ENCODE results near the gene GLYR1. TPM values are rescaled to one million over a fixed set of nuclear protein-coding genes. Genes with fewer than 3 reads are reported as not detected.
A peak's percentile ranks its signal among the peaks of the same experiment; 100 is the strongest.

Gene GLYR1
- total and polyA plus RNA-seq, 9 of the 15 experiments (the other 6 are each of a cell fraction or from before 2014, with no cell fraction given): 6.7 to 99.2 (median 60.2) TPM

GRCh38 chr16:4847774-4848587 is 893 bp upstream of the GLYR1 start (continued):
- TF ChIP-seq REST (IDR thresholded peaks at IDR 0.05; ENCODE audit: borderline replicate concordance): 0 out of 2 replicates have a peak, but pooled peaks have one; percentile 4
- no peak for TF ChIP-seq REST (CRISPR knock-in tag; IDR thresholded peaks at IDR 0.05; ENCODE audit: low read depth)
- TF ChIP-seq NFIX (CRISPR knock-in tag; IDR thresholded peaks at IDR 0.05; ENCODE audit: low read depth): no peak
- TF ChIP-seq GATAD2B (IDR thresholded peaks at IDR 0.05; ENCODE audit: borderline replicate concordance): 0 out of 2 replicates have a peak, but pooled peaks have one; percentile 11
- peak; percentile 67; the same call in 1 of the 2 replicates for TF ChIP-seq ZNF511 (CRISPR knock-in tag; IDR thresholded peaks at IDR 0.05)
- TF ChIP-seq IFI16 (CRISPR knock-in tag; IDR thresholded peaks at IDR 0.05): 0 out of 2 replicates have a peak, but pooled peaks have one; percentile 36
- TF ChIP-seq HNRNPL (IDR thresholded peaks at IDR 0.05; ENCODE audit: low read depth, low read length): 0 out of 2 replicates have a peak, but pooled peaks have one; percentile 33
- no peak for TF ChIP-seq OTX1 (CRISPR knock-in tag; IDR thresholded peaks at IDR 0.05)
- TF ChIP-seq MLX (CRISPR knock-in tag; conservative IDR thresholded peaks at IDR 0.05): no peak
- TF ChIP-seq KDM4B (IDR thresholded peaks at IDR 0.05; ENCODE audit: borderline replicate concordance in 2 of 2, low read depth in 1 of 2): no peak
- TF ChIP-seq YY1 (IDR thresholded peaks at IDR 0.05; ENCODE audit: borderline replicate concordance in 1 of 3, control insufficient read depth in 1 of 3, extremely low read depth in 1 of 3, insufficient read depth in 3 of 3, insufficient read length in 1 of 3, insufficient replicate concordance in 2 of 3, low read depth in 1 of 3, low read length in 2 of 3): no peak
- TF ChIP-seq NONO (IDR thresholded peaks at IDR 0.05; ENCODE audit: low read depth in 2 of 2, low read length in 1 of 2): 0 out of 4 replicates have a peak, but pooled peaks have one; percentile 2 to 23
- TF ChIP-seq CTBP1 (IDR thresholded peaks at IDR 0.05; ENCODE audit: borderline replicate concordance): peak; percentile 78; the same call in 1 of the 2 replicates
- 0 out of 2 replicates have a peak, but pooled peaks have one; percentile 4 for TF ChIP-seq CREM (IDR thresholded peaks at IDR 0.05; ENCODE audit: low read depth)
- TF ChIP-seq RB1 (IDR thresholded peaks at IDR 0.05; ENCODE audit: low read depth): peak; percentile 31; the same call in 1 of the 2 replicates
- peak; percentile 1 for TF ChIP-seq HNRNPLL (IDR thresholded peaks at IDR 0.05; ENCODE audit: low read depth, low read length, poor library complexity, severe bottlenecking)

Measured in K562 (cell line).